G401.6 (cell line): ENCODE data around the gene IQSEC3.
"Not testable (repeated sequence)": the region's sequence is repeated elsewhere in the genome, so short reads cannot be mapped to it uniquely, and the experiment has no call there.

Experiments
- FAIRE-seq: peaks from 2 replicates; lab custom pipeline; 2012; peaks lifted over from hg19 to GRCh38; lab: Jason Lieb, UNC

The IQSEC3 gene

DNA sequence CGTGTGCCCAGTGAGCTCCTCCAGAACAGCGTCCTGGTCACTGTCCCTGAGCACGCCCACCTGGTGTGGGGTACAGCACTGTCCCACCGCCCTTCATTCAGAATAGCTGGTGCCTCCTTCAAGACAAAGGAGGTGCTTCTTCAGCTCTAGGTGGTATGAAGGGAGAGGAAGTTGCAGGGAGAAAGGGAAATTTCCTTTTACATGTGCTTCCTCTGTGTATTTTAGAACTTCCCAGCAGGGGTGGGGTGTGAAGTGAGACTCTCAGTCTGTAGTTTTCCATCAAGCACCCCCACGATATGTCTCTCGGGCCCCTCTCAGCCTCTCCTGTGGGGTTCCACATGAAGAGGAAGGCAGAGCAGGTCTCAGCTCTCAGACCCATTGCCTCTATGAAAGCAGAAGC is 148.5 kb downstream of the IQSEC3 start:
- no peak for FAIRE-seq

DNA sequence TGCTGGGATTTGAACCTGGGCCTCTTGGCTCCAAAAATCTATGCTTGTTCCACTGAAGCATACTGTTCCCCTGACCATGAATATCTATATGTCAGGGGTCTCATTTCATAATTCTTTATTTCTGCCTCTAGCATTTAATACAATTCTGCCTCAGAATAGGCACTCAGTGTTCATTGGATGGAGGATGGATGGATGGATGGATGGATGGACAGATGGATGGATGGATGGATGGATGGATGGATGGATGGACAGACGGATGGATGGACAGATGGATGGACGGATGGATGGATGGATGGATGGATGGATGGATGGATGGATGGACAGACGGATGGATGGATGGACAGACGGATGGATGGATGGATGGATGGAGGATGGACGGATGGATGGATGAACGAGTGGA is 150.5 kb downstream of the IQSEC3 start:
- FAIRE-seq = not testable (repeated sequence)

DNA sequence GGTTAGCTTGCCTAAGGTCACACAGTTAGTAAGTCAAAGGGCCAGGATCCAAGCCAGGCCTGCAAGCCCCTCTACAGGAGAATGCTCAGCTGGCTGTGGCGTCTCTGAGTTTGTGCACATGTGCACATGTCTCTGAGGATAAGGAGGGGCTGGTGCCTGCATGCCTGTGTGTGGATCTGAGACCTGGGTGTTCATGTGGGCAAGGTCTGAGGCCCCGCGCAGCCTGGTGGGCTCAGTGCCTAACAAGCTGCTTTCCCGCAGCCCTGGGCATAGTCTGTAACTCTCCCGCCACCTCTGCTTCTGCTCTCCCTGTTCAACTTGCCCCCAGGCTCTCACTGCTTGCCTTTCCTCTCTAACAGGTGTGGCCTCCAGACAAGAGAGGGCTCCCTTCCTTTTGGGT is 151.7 kb downstream of the IQSEC3 start:
- no peak for FAIRE-seq

- FAIRE-seq = no peak
Measured at GRCh38 chr12:218728-219590, 152.4 kb downstream of the IQSEC3 start.

DNA sequence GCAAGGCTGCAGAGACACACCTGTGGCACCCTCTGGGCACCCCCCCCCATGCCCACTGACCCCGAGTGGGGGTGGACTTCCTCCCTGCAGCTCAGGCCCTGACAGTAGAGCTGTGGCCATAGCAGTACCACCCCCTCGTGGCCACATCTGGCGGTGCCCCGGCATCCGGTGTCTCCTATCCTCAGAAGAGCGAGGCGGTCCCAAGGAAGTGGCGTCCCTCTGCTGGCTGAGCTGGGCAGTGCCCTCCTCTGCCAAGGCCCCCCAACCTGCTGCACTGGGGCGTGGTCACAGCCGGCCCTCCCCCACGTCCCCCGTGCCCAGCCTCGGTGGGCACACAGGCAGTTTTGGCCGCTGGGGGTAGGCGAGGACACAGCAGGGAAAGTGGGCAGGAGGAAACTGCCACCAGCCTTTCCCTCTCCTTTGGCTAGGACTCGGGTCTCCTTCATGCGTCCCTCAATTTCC is 153.4 kb downstream of the IQSEC3 start:
- no peak for FAIRE-seq

GRCh38 chr12:220491-220890 is 153.9 kb downstream of the IQSEC3 start:
- no peak for FAIRE-seq

- FAIRE-seq = no peak
Measured at GRCh38 chr12:220946-221550, 154.5 kb downstream of the IQSEC3 start.

GRCh38 chr12:221736-222135 is 155.2 kb downstream of the IQSEC3 start:
- no peak for FAIRE-seq

GRCh38 chr12:223841-224240 is 157.3 kb downstream of the IQSEC3 start:
- no peak for FAIRE-seq

DNA sequence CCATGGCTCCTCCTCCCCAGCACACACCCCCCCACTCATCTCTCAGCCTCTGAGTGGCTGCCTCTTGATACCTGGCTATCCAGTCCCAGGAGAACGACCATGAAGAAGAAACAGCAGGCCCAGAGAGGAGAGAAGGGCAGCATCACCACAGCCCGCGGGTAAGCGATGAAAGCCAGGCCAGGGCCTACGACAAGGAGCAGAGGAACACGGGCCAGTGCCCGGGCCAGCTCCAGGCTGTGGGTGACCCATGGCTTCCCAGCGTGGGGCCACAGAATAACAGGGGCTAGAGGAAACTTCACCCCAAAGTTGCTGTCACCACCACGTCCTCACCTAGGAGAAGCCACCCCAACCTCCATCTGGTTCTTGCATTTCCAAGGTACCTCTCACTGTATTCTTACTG is 157.8 kb downstream of the IQSEC3 start:
- no peak for FAIRE-seq

GRCh38 chr12:225012-225411 is 158.4 kb downstream of the IQSEC3 start:
- no peak for FAIRE-seq

- FAIRE-seq = no peak
Measured at GRCh38 chr12:226401-226800, 159.8 kb downstream of the IQSEC3 start.

- no peak for FAIRE-seq
Measured at GRCh38 chr12:227286-227915, 160.8 kb downstream of the IQSEC3 start.
